Neuronal stem cell (in vitro differentiated cells): ENCODE data around the gene CDC7.

ENCODE experiments used
- DNase-seq: peaks from one replicate; pipeline ENCODE4 v3.0.0-alpha.2; 2013; ENCODE audit warnings: low spot score
- H2AFZ ChIP-seq: one replicate; pipeline ENCODE4 v1.6.1; 2013; ENCODE audit warnings: mild to moderate bottlenecking, low read length, inconsistent platforms
- H2AK5ac ChIP-seq: 2 replicates; pipeline ENCODE4 v1.6.1; 2013; ENCODE audit warnings: low read depth, mild to moderate bottlenecking, inconsistent platforms, low read length, moderate library complexity, mixed read lengths
- H2BK120ac ChIP-seq: 2 replicates; pipeline ENCODE4 v1.6.1; 2013; ENCODE audit warnings: low read depth, mild to moderate bottlenecking, inconsistent platforms, low read length, moderate library complexity, mixed read lengths
- H2BK12ac ChIP-seq: one replicate; pipeline ENCODE4 v1.6.1; 2013; ENCODE audit warnings: low read length, inconsistent platforms
- H2BK15ac ChIP-seq: 2 replicates; pipeline ENCODE4 v1.6.1; 2013; ENCODE audit warnings: mild to moderate bottlenecking, low read length, inconsistent platforms, mixed read lengths
- H2BK5ac ChIP-seq: one replicate; pipeline ENCODE4 v1.6.1; 2013; ENCODE audit warnings: inconsistent platforms, mild to moderate bottlenecking, low read length, moderate library complexity
- H3K14ac ChIP-seq: one replicate; pipeline ENCODE4 v1.6.1; 2013; ENCODE audit warnings: low read length, inconsistent platforms
- H3K18ac ChIP-seq: 2 replicates; pipeline ENCODE4 v1.6.1; 2013; ENCODE audit warnings: low read length, inconsistent platforms
- H3K23ac ChIP-seq: 2 replicates; pipeline ENCODE4 v1.6.1; 2013; ENCODE audit warnings: low read depth, mild to moderate bottlenecking, mixed read lengths, low read length, inconsistent platforms; ENCODE audit not compliant: poor library complexity
- H3K27ac ChIP-seq: replicated peaks from 3 replicates; pipeline ENCODE4 v1.5.1; 2013; ENCODE audit warnings: low read length, inconsistent platforms
- H3K27me3 ChIP-seq, 3 experiments: 2 replicates each; pipeline ENCODE4 v1.6.1; 2013; ENCODE audit warnings: low read length in 3 of 3, mild to moderate bottlenecking in 2 of 3, inconsistent platforms in 1 of 3, low read depth in 1 of 3, mixed read lengths in 1 of 3, moderate library complexity in 1 of 3; ENCODE audit not compliant: control insufficient read depth in 3 of 3, insufficient read depth in 3 of 3
- H3K36me3 ChIP-seq, 2 donors: replicated peaks in 1 of 2; 2 replicates each; pipeline ENCODE4 v1.6.1; 2013; ENCODE audit warnings: low read length in 2 of 2; ENCODE audit not compliant: control insufficient read depth in 2 of 2, insufficient read depth in 2 of 2
- H3K4ac ChIP-seq: 2 replicates; pipeline ENCODE4 v1.6.1; 2013; ENCODE audit warnings: inconsistent platforms, mild to moderate bottlenecking, low read length, moderate library complexity
- H3K4me1 ChIP-seq, 2 donors: 1 replicate in 1 of 2; 2 replicates in 1 of 2; pipeline ENCODE4 v1.6.1; 2013; ENCODE audit warnings: low read length in 2 of 2, low read depth in 1 of 2; ENCODE audit not compliant: control insufficient read depth in 2 of 2, insufficient read depth in 1 of 2
- H3K4me2 ChIP-seq: one replicate; pipeline ENCODE4 v1.6.1; 2013; ENCODE audit warnings: mild to moderate bottlenecking, low read length, inconsistent platforms; ENCODE audit not compliant: insufficient read depth, poor library complexity, severe bottlenecking
- H3K4me3 ChIP-seq, 2 donors: 2 replicates each; pipeline ENCODE4 v1.5.1; 2013; ENCODE audit warnings: low read length in 2 of 2, mild to moderate bottlenecking in 2 of 2, inconsistent platforms in 1 of 2, moderate library complexity in 1 of 2
- H3K79me1 ChIP-seq: one replicate; pipeline ENCODE4 v1.6.1; 2013; ENCODE audit warnings: low read depth, mild to moderate bottlenecking, inconsistent platforms, low read length, moderate library complexity
- H3K9ac ChIP-seq: one replicate; pipeline ENCODE4 v1.6.1; 2013; ENCODE audit warnings: mild to moderate bottlenecking, low read depth, low read length, inconsistent platforms; ENCODE audit not compliant: poor library complexity
- H3K9me3 ChIP-seq, 2 donors: replicated peaks in 1 of 2; 2 replicates each; pipeline versions ENCODE3 to v1.6.1; 2013; ENCODE audit warnings: low read length in 2 of 2, mild to moderate bottlenecking in 2 of 2, inconsistent platforms in 1 of 2, low read depth in 1 of 2, mixed read lengths in 1 of 2, moderate library complexity in 1 of 2; ENCODE audit not compliant: control insufficient read depth in 2 of 2, insufficient read depth in 1 of 2
- H4K8ac ChIP-seq: one replicate; pipeline ENCODE4 v1.6.1; 2013; ENCODE audit warnings: low read depth, mild to moderate bottlenecking, inconsistent platforms, low read length, moderate library complexity
- H4K91ac ChIP-seq: one replicate; pipeline ENCODE4 v1.6.1; 2013; ENCODE audit warnings: low read length, low read depth, mild to moderate bottlenecking, inconsistent platforms; ENCODE audit not compliant: poor library complexity
- WGBS, 2 donors: extraction: QIAGEN DNeasy Blood & Tissue Kit; methylation state at CpG; one replicate each; pipeline ENCODE4 v1.1.7; 2013; ENCODE audit warnings: missing lambda C conversion rate in 2 of 2, mixed read lengths in 1 of 2; ENCODE audit not compliant: insufficient read length in 2 of 2, insufficient replicate concordance in 1 of 2; ENCODE audit errors: extremely low coverage in 2 of 2; 5-methylcytosine and 5-hydroxymethylcytosine counted together

Gene CDC7

DNA sequence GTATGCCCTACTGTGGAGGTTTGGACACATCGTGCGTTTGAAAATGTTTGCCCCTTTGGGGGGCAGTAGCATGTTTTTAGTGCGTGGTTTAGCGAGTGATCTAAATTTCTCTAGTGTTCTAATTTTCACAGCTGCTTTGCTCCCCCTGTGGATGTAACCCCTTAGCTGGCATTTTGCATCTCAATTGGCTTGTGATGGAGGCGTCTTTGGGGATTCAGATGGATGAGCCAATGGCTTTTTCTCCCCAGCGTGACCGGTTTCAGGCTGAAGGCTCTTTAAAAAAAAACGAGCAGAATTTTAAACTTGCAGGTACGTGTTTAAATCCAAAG is 836 bp downstream of the CDC7 start:
- no peaks in the 10 kb centered on the region for H3K9me3 ChIP-seq
- H2AK5ac ChIP-seq = no peak overlapping the region
- H3K4me1 ChIP-seq = peaks cover 5 to 11% of the 10 kb centered on the region in 2 donors
- H3K23ac ChIP-seq = no peak overlapping the region
- DNase-seq = no peak
- H4K8ac ChIP-seq = no peak overlapping the region
- H3K4ac ChIP-seq = no peak overlapping the region
- H3K27me3 ChIP-seq = no peaks in the 10 kb centered on the region
- no peak overlapping the region for H2BK15ac ChIP-seq
- no peak overlapping the region for H4K91ac ChIP-seq
- peaks cover 0 to 35% of the 10 kb centered on the region in 2 donors for H3K36me3 ChIP-seq
- H3K14ac ChIP-seq = no peak overlapping the region
- no peak overlapping the region for H2BK120ac ChIP-seq
- peak overlapping the region; percentile 97 for H3K18ac ChIP-seq
- peak overlapping the region; percentile 65 for H3K4me2 ChIP-seq
- no peak overlapping the region for H3K9ac ChIP-seq
- H2BK5ac ChIP-seq = no peak overlapping the region
- H3K27ac ChIP-seq = peak overlapping the region; percentile 99
- peak overlapping the region; percentile 65 to 83 for H3K4me3 ChIP-seq
- H3K79me1 ChIP-seq = no peaks in the 10 kb centered on the region
- no peak overlapping the region for H2BK12ac ChIP-seq
- no CpG with 5 or more reads among the region's 9 CpGs for WGBS, 2 donors
- peak overlapping the region; percentile 94 for H2AFZ ChIP-seq

GRCh38 chr1:91501971-91502671 is 1.5 kb downstream of the CDC7 start:
- no peak overlapping the region for H3K18ac ChIP-seq
- H2AFZ ChIP-seq = peak overlapping the region; percentile 94
- H3K27me3 ChIP-seq = no peaks in the 10 kb centered on the region
- H3K4me3 ChIP-seq = peak overlapping the region in 1 of 2 donors; percentile 65
- H4K91ac ChIP-seq = no peak overlapping the region
- DNase-seq = no peak
- no peak overlapping the region for H3K4ac ChIP-seq
- H2BK15ac ChIP-seq = no peak overlapping the region
- no peak overlapping the region for H4K8ac ChIP-seq
- no peak overlapping the region for H2BK120ac ChIP-seq
- no peak overlapping the region for H3K27ac ChIP-seq
- no peak overlapping the region for H2BK5ac ChIP-seq
- H3K9ac ChIP-seq = no peak overlapping the region
- no peaks in the 10 kb centered on the region for H3K79me1 ChIP-seq
- H3K4me2 ChIP-seq = peak overlapping the region; percentile 37
- H3K4me1 ChIP-seq = peaks cover 5 to 11% of the 10 kb centered on the region in 2 donors
- no peaks in the 10 kb centered on the region for H3K9me3 ChIP-seq
- H3K14ac ChIP-seq = no peak overlapping the region
- peaks cover 0 to 35% of the 10 kb centered on the region in 2 donors for H3K36me3 ChIP-seq
- WGBS, 2 donors = no CpG with 5 or more reads among the region's 5 CpGs
- H3K23ac ChIP-seq = no peak overlapping the region
- H2AK5ac ChIP-seq = no peak overlapping the region
- H2BK12ac ChIP-seq = no peak overlapping the region

DNA sequence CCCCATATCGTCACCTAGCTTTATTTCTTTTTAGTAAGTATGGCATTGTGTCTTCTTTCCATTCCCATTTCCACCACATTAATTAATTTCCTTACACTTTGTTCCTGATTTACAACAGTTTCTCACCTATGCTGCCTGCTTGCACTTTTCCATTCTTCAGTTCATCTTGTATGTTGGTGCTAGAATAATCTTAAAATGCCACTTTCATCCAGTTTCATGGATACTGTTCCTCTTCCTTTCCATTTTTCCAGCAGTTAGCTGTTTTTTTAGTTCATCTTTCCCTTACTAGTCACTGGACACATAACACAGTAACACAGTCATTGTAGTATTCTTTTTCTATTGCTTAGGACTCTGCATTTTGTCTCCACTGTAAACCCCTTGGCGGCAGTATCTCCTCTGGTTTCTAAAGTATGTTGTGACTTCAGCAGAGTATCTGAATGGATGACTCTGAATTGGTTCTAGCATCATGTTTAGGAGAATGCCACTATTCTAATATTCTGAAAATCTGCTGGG is 2.1 kb downstream of the CDC7 start:
- Histone ChIP-seq H3K18ac (no peak overlapping the region), H3K4me3 (peak overlapping the region in 1 of 2 donors; percentile 65), H3K23ac (no peak overlapping the region), H3K27ac (no peak overlapping the region), H3K4me1 (peaks cover 5 to 11% of the 10 kb centered on the region in 2 donors), H4K91ac (no peak overlapping the region), H2BK5ac (no peak overlapping the region), H3K14ac (no peak overlapping the region), H3K79me1 (no peaks in the 10 kb centered on the region), H2BK15ac (no peak overlapping the region), H3K36me3 (peaks cover 0 to 40% of the 10 kb centered on the region in 2 donors), H3K27me3 (no peaks in the 10 kb centered on the region), H3K9me3 (no peaks in the 10 kb centered on the region), H4K8ac (no peak overlapping the region), H2BK120ac (no peak overlapping the region), H2BK12ac (no peak overlapping the region), H3K4me2 (peak overlapping the region; percentile 11), H2AK5ac (no peak overlapping the region), H3K4ac (no peak overlapping the region), H2AFZ (no peak overlapping the region), H3K9ac (no peak overlapping the region)
- WGBS, 2 donors = no CpG with 5 or more reads among the region's 2 CpGs
- no peak for DNase-seq

DNA sequence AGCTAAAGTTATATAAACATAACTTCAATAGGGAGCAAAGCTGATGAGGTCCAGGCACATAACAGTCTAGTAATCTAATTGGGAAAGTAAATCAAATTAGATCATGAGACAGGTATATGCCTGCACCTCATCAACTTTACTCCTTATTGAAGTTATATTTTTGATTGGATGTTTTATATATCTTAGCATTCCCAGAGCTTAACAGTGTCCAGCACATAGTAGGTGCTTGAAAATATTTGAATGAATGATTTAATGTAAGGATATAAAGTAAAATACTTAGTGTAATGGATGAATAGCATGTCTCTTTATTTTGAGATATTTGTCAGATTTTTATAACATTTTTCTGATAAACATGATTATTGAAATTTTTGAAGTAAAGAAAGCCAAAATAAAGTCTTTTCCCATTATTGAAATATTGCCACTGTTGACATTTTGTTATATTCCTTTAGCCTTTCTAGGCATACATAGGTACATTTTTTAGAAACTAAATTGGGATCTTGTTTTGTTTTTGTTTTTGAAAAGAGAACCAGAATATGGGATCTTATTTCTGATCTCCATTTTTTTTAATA is 2.8 kb downstream of the CDC7 start:
- H2BK12ac ChIP-seq = no peak overlapping the region
- H2BK120ac ChIP-seq = no peak overlapping the region
- H3K27me3 ChIP-seq = no peaks in the 10 kb centered on the region
- H2AFZ ChIP-seq = no peak overlapping the region
- H3K27ac ChIP-seq = no peak overlapping the region
- no peak overlapping the region for H3K4me2 ChIP-seq
- H3K4ac ChIP-seq = no peak overlapping the region
- H3K36me3 ChIP-seq = peaks cover 0 to 45% of the 10 kb centered on the region in 2 donors
- H3K18ac ChIP-seq = no peak overlapping the region
- no peak overlapping the region for H2BK5ac ChIP-seq
- no peaks in the 10 kb centered on the region for H3K9me3 ChIP-seq
- H3K4me1 ChIP-seq = peaks cover 5 to 11% of the 10 kb centered on the region in 2 donors
- no peak overlapping the region for H4K91ac ChIP-seq
- H2AK5ac ChIP-seq = no peak overlapping the region
- H3K23ac ChIP-seq = no peak overlapping the region
- no peak overlapping the region for H3K9ac ChIP-seq
- no peak overlapping the region for H3K4me3 ChIP-seq
- no peaks in the 10 kb centered on the region for H3K79me1 ChIP-seq
- H3K14ac ChIP-seq = no peak overlapping the region
- no peak overlapping the region for H4K8ac ChIP-seq
- H2BK15ac ChIP-seq = no peak overlapping the region
- DNase-seq = no peak
